KMS-11 (cell line): ENCODE data around the gene ATM.

ENCODE experiments used
- H2AFZ ChIP-seq: fragments of 200-600 bp; sonication (generic); 2 replicates; pipeline ENCODE4 v1.6.1; 2016; ENCODE audit warnings: antibody characterized with exemption, mixed run types, low read depth
- H3K27ac ChIP-seq: fragments of 200-600 bp; sonication (generic); 2 replicates; pipeline ENCODE4 v1.6.1; 2016; ENCODE audit warnings: mild to moderate bottlenecking, mixed run types
- H3K27me3 ChIP-seq: fragments of 200-600 bp; sonication (generic); 2 replicates; pipeline ENCODE4 v1.6.1; 2017; ENCODE audit warnings: mild to moderate bottlenecking, low read depth, mixed run types, moderate library complexity; ENCODE audit not compliant: insufficient read depth
- H3K36me3 ChIP-seq: fragments of 200-600 bp; sonication (generic); 2 replicates; pipeline ENCODE4 v1.6.1; 2017; ENCODE audit warnings: mild to moderate bottlenecking, mixed run types; ENCODE audit not compliant: insufficient read depth
- H3K4me1 ChIP-seq: fragments of 200-600 bp; sonication (generic); 2 replicates; pipeline ENCODE4 v1.6.1; 2016; ENCODE audit warnings: mild to moderate bottlenecking, low read depth, mixed run types; ENCODE audit not compliant: poor library complexity, severe bottlenecking
- H3K4me2 ChIP-seq: fragments of 200-600 bp; sonication (generic); 2 replicates; pipeline ENCODE4 v1.7.0; 2016; ENCODE audit warnings: mild to moderate bottlenecking, mixed run types
- H3K4me3 ChIP-seq: fragments of 200-600 bp; sonication (generic); IDR thresholded peaks from 2 replicates; pipeline ENCODE4 v1.6.1; 2017; ENCODE audit warnings: low read depth, low read length, mixed read lengths; ENCODE audit not compliant: insufficient read depth
- H3K79me2 ChIP-seq: fragments of 200-600 bp; sonication (generic); 2 replicates; pipeline ENCODE4 v1.6.1; 2016; ENCODE audit warnings: low read depth, mixed run types; ENCODE audit not compliant: insufficient read depth
- H3K9ac ChIP-seq: fragments of 200-600 bp; sonication (generic); 2 replicates; pipeline ENCODE4 v1.6.1; 2016; ENCODE audit warnings: mild to moderate bottlenecking, mixed run types
- H4K20me1 ChIP-seq: fragments of 200-600 bp; sonication (generic); 2 replicates; pipeline ENCODE4 v1.6.1; 2016; ENCODE audit warnings: mild to moderate bottlenecking, mixed run types; ENCODE audit not compliant: insufficient read depth
- TF ChIP-seq, protein P1 (sequence below): fragments of 200-600 bp; sonication (generic); conservative IDR thresholded peaks from 2 replicates; pipeline ENCODE4 v1.6.1; 2017; ENCODE audit warnings: low read depth, mild to moderate bottlenecking, antibody characterized with exemption, low read length, moderate library complexity, mixed read lengths

Gene ATM

DNA sequence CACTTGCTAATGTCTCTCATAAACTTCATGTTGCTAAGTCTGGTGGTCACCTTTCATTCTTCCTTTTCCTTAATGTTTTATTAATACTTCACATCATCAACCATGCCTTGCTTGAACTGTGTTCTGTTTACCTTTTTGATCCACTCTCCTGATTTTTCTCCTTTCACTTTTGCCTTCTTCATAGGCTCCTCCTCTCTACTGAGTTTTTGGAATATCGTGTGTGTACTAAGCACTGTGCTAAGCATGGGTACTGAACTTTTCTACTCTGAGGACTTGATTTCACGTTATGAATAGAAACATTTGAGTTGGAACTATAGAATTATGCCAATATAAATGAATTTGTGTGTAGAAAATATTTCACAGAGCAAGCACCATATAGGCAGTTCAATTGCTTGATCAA, 90.6 kb downstream of the ATM start:
- TF ChIP-seq, protein P1, sequence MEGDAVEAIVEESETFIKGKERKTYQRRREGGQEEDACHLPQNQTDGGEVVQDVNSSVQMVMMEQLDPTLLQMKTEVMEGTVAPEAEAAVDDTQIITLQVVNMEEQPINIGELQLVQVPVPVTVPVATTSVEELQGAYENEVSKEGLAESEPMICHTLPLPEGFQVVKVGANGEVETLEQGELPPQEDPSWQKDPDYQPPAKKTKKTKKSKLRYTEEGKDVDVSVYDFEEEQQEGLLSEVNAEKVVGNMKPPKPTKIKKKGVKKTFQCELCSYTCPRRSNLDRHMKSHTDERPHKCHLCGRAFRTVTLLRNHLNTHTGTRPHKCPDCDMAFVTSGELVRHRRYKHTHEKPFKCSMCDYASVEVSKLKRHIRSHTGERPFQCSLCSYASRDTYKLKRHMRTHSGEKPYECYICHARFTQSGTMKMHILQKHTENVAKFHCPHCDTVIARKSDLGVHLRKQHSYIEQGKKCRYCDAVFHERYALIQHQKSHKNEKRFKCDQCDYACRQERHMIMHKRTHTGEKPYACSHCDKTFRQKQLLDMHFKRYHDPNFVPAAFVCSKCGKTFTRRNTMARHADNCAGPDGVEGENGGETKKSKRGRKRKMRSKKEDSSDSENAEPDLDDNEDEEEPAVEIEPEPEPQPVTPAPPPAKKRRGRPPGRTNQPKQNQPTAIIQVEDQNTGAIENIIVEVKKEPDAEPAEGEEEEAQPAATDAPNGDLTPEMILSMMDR = no peak
- Histone ChIP-seq H3K79me2 (no peaks in the 10 kb centered on the region), H4K20me1 (no peaks in the 10 kb centered on the region), H3K4me1 (no peaks in the 10 kb centered on the region), H3K27me3 (no peaks in the 10 kb centered on the region), H2AFZ (no peak overlapping the region), H3K4me2 (no peak overlapping the region), H3K4me3 (no peak overlapping the region), H3K9ac (no peak overlapping the region), H3K27ac (no peak overlapping the region), H3K36me3 (no peaks in the 10 kb centered on the region)

DNA sequence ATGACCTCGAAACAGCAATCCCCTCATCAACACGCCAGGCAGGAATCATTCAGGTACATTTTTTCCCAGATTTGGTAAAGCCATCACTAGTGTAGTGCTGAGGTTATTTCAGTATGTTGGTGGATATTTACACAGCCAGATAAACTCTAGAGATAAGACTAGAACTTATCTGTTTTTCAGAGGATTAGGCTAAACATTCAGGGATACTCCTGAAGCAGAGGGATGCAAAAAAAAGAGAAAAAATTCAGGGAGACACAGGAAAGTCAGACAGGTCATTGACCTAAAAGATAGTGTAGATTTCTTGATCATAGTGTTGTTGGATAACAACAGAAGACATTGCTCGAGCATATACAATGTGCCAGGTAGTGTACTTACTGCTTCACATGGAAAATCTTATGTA, 93.2 kb downstream of the ATM start:
- Histone ChIP-seq H3K36me3 (no peaks in the 10 kb centered on the region), H3K27ac (no peak overlapping the region), H3K9ac (no peak overlapping the region), H3K4me1 (no peaks in the 10 kb centered on the region), H3K27me3 (no peaks in the 10 kb centered on the region), H2AFZ (no peak overlapping the region), H3K4me2 (no peak overlapping the region), H3K4me3 (no peak overlapping the region), H3K79me2 (no peaks in the 10 kb centered on the region), H4K20me1 (no peaks in the 10 kb centered on the region)
- TF ChIP-seq, protein P1 = no peak

DNA sequence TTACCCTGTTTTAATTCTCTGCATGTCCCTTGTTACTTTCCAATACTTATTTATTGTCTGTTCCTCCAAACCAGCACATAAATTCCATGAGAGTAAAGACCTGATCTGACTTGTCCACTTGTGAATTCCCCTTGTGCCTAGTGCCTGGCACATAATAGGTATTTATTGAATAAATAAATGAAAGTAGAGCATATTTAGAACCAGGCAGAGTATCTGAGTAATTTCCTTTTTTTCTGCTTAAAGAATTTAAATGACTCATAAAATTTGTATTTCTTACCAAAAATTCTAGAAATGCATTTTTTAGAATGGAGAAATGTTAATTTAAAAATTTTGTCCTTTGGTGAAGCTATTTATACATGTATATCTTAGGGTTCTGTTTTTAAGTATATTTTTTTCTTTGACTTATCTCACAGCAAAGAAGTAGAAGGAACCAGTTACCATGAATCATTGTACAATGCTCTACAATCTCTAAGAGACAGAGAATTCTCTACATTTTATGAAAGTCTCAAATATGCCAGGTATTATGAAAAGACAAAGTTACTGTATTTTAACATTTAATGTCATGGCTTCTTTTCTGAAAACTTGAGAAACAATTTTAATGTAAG, 96.8 kb downstream of the ATM start:
- no peak overlapping the region for H3K27ac ChIP-seq
- no peak overlapping the region for H3K9ac ChIP-seq
- no peak overlapping the region for H3K4me2 ChIP-seq
- no peaks in the 10 kb centered on the region for H3K4me1 ChIP-seq
- H3K79me2 ChIP-seq = no peaks in the 10 kb centered on the region
- H4K20me1 ChIP-seq = no peaks in the 10 kb centered on the region
- TF ChIP-seq, protein P1 = no peak
- no peak overlapping the region for H2AFZ ChIP-seq
- no peak overlapping the region for H3K4me3 ChIP-seq
- no peaks in the 10 kb centered on the region for H3K27me3 ChIP-seq
- H3K36me3 ChIP-seq = no peaks in the 10 kb centered on the region

DNA sequence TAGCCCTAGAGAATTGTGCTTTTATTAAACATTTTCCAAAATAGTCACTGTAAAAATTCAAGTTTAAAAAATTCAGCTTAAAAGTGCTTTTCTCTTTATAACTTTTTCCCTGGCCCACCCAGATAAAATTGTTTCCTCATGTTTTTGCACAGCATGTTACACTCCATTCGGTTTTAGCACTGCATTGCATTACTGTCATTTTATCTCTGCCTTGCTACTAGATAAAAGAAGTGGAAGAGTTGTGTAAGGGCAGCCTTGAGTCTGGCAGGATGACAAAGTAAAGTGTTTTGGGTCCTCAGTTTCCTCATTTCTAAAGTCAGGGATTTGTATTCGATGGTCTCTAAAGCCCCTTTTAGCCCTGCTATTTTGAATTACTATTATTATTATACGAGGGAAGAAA, 99.8 kb downstream of the ATM start:
- no peaks in the 10 kb centered on the region for H3K4me1 ChIP-seq
- H3K27ac ChIP-seq = no peak overlapping the region
- H3K4me3 ChIP-seq = no peak overlapping the region
- H4K20me1 ChIP-seq = no peaks in the 10 kb centered on the region
- no peaks in the 10 kb centered on the region for H3K27me3 ChIP-seq
- H3K9ac ChIP-seq = no peak overlapping the region
- H3K79me2 ChIP-seq = no peaks in the 10 kb centered on the region
- no peak overlapping the region for H3K4me2 ChIP-seq
- TF ChIP-seq, protein P1 = no peak
- no peak overlapping the region for H2AFZ ChIP-seq
- H3K36me3 ChIP-seq = no peaks in the 10 kb centered on the region
